Urinary bladder (tissue), 4 donors: ENCODE data around the gene PAK3. TPM values are rescaled to one million over a fixed set of nuclear protein-coding genes. Genes with fewer than 3 reads are reported as not detected.

Experiments
- DNase-seq: peaks from one replicate; pipeline ENCODE4 v3.0.0-alpha.2; 2015; ENCODE audit errors: extremely low spot score
- H3K27ac ChIP-seq: one replicate; pipeline ENCODE4 v1.5.1; 2013; ENCODE audit warnings: low read depth, mild to moderate bottlenecking, moderate library complexity
- H3K36me3 ChIP-seq: one replicate; pipeline ENCODE4 v1.6.1; 2013; ENCODE audit warnings: mild to moderate bottlenecking, moderate library complexity; ENCODE audit not compliant: insufficient read depth
- H3K4me1 ChIP-seq: one replicate; pipeline ENCODE4 v1.6.1; 2013; ENCODE audit warnings: mild to moderate bottlenecking, moderate library complexity; ENCODE audit not compliant: insufficient read depth
- H3K4me3 ChIP-seq: one replicate; pipeline ENCODE4 v1.5.1; 2013; ENCODE audit warnings: low read depth, low read length
- WGBS: extraction: QIAGEN DNeasy Blood & Tissue Kit; methylation state at CpG from one replicate; pipeline ENCODE4 v1.1.7; 2013; 5-methylcytosine and 5-hydroxymethylcytosine counted together
- polyA plus RNA-seq: library from polyadenylated mRNA; stranded (reverse); fragments of 200-250 nt; gene quantifications from one replicate; pipeline ENCODE4 v1.2.3, GENCODE V29; 2013
- total RNA-seq: library from RNA; depleted of rRNA; stranded (reverse); fragments of >200 nt; gene quantifications from one replicate; pipeline ENCODE4 v1.2.3, GENCODE V29; 2014
- donor health status: healthy with polysubstance abuse.
- donor health status: healthy.

The PAK3 gene
- total RNA-seq: 6.9 TPM
- 0.33 TPM for polyA plus RNA-seq

DNA sequence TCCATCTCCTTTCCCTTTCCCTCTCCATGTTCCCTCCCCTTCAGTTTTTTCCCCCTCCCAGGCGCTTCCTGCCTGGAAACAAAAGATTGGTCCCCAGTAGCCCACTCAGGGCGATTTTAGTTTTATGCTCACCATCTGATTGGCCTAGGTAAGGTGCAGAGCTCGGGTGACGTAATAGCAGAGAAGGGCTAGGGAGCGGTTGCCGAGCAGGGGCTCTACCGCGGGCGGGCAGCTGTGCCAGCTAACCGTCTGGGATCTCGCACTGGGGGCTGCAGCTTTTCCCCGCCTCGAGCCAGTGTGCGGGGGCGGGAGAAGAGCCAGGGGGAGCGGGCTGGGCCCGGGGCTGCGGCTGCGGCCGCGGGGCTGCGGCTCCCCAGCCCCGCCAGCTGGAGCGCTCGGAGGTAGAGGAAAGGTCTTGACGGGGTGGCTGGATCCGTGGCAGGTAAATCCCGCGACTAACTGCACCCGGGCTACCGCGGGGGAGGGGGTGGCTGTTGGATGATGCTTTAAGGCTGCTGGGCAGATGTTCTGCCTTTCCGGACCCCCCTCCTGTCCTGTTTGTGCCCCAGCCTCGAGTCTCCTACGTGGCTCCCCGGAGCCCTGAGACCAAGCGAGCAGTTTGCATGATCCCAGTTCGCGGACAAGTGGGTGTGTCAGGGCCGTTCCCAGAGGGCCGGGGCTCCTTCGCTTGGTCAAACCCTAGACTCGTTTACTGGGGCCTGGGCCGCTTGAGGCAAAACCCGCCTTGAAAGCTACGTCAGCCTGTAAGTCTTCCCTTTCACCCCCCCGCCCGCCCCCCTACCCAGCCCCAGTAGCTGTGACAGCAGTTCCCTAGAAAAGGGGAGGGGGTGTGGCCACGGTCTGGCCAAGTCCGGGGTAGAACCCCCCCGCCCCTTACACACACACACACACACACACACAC lies at the start of gene PAK3:
TSS of gene PAK3 (plus strand) at position 218 of the 922 bp plus-strand sequence. CDS start 26,913 bp downstream, outside the sequence.
- DNase-seq: peak; percentile 69
- 2% methylated on average over 50 of the region's 51 CpGs for WGBS

GRCh38 chrX:111047575-111047974 lies 48.4 kb upstream of the PAK3 start:
- H3K36me3 ChIP-seq: no peaks in the 10 kb centered on the region
- WGBS: 57% methylated on average over 4 of the region's 4 CpGs

More for the DNA sequence above, at the start of gene PAK3:
- Histone ChIP-seq H3K4me1 (no peaks in the 10 kb centered on the region), H3K36me3 (no peaks in the 10 kb centered on the region), H3K4me3 (peak within 1 kb of the TSS; percentile 49), H3K27ac (no peak within 1 kb of the TSS)

DNA sequence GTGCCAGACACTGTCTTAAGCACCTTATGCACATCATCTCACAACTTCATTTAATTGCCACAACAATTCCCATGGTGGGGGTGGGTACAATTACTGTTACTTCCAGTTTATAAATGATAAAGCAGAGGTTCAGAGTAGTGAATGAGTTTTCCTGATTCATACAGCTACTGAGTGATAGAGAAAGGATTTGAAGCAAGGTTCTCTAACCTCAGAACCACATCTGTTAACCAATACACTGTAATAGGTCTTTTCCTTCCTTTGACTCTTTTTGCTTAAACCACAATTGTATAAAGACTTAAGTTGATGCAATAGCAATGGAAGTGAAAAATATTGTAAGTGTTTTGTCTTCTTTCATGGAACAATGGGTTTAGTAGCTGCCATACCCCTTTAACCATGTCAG lies 43.5 kb upstream of the PAK3 start:
- DNase-seq: no peak
- Histone ChIP-seq H3K36me3 (no peaks in the 10 kb centered on the region), H3K27ac (no peak overlapping the region), H3K4me1 (no peaks in the 10 kb centered on the region), H3K4me3 (no peak overlapping the region)

More at GRCh38 chrX:111047575-111047974, 48.4 kb upstream of the PAK3 start:
- Histone ChIP-seq H3K4me3 (no peak overlapping the region), H3K4me1 (no peaks in the 10 kb centered on the region), H3K27ac (no peak overlapping the region)
- DNase-seq: no peak

GRCh38 chrX:111071542-111072277 lies 24.3 kb upstream of the PAK3 start:
- Histone ChIP-seq H3K4me3 (no peak overlapping the region), H3K36me3 (no peaks in the 10 kb centered on the region), H3K4me1 (no peaks in the 10 kb centered on the region), H3K27ac (no peak overlapping the region)
- WGBS: 64% methylated on average over 1 of the region's 1 CpG
- DNase-seq: no peak

DNA sequence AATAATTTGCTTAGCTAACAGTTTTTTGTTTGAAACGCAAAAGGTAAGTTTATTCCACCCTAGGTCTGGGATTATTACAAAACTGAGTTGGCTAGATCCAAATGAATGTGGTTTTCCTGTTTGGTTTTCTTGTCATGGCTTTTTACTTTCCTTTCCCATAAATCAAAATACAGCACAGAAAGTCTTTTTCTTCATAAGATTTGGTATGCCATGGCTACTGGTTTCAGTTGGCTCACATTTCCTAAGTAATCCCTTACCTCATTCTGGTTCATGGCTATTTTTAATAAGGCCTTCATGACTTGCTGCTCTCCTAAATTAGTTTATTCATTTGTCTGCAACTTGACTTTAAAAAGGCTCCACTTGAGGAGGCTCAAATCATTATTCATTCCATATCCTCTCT lies 12.9 kb upstream of the PAK3 start:
- 65% methylated on average over 1 of the region's 1 CpG for WGBS
- no peaks in the 10 kb centered on the region for H3K36me3 ChIP-seq
- H3K27ac ChIP-seq: no peak overlapping the region
- no peaks in the 10 kb centered on the region for H3K4me1 ChIP-seq
- H3K4me3 ChIP-seq: no peak overlapping the region
- DNase-seq: no peak

DNA sequence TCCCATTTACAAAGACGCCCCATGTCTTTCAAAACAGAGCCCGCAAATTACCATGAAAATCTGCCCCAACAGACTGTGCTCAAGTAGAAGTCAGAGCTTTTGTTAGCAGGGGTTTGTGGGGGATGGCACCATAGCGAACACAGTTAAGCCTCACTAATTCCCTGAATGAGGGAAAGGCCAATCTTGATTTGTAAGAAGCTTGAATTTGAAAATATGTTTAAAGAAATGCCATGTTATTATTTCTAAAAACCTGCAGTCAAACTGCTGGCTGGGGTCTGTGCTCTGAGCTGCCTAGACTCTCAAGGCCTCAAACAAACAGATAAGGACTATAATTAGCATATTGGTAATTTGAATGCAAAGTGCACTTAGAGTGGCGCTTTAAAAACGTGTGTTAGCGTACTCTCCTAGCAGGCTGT lies 9.4 kb upstream of the PAK3 start:
- no peaks in the 10 kb centered on the region for H3K36me3 ChIP-seq
- WGBS: 54% methylated on average over 6 of the region's 6 CpGs
- DNase-seq: no peak
- no peak overlapping the region for H3K27ac ChIP-seq
- H3K4me3 ChIP-seq: no peak overlapping the region
- no peaks in the 10 kb centered on the region for H3K4me1 ChIP-seq

GRCh38 chrX:111088628-111089027 lies 7.4 kb upstream of the PAK3 start:
- WGBS: 53% methylated on average over 3 of the region's 3 CpGs
- Histone ChIP-seq H3K27ac (no peak overlapping the region), H3K4me1 (no peaks in the 10 kb centered on the region), H3K4me3 (no peak overlapping the region), H3K36me3 (no peaks in the 10 kb centered on the region)
- no peak for DNase-seq

- 63% methylated on average over 4 of the region's 4 CpGs for WGBS
- Histone ChIP-seq H3K36me3 (no peaks in the 10 kb centered on the region), H3K27ac (no peak overlapping the region), H3K4me3 (no peak overlapping the region), H3K4me1 (no peaks in the 10 kb centered on the region)
- no peak for DNase-seq
Observed at GRCh38 chrX:111090458-111090857, 5.5 kb upstream of the PAK3 start.

GRCh38 chrX:111098874-111099273 lies 2.9 kb downstream of the PAK3 start:
- DNase-seq: no peak
- Histone ChIP-seq H3K36me3 (no peaks in the 10 kb centered on the region), H3K4me3 (no peak overlapping the region), H3K4me1 (no peaks in the 10 kb centered on the region), H3K27ac (no peak overlapping the region)
- 45% methylated on average over 22 of the region's 22 CpGs for WGBS

- no peak overlapping the region for H3K27ac ChIP-seq
- no peak overlapping the region for H3K4me3 ChIP-seq
- WGBS: 49% methylated on average over 5 of the region's 5 CpGs
- H3K36me3 ChIP-seq: no peaks in the 10 kb centered on the region
- H3K4me1 ChIP-seq: no peaks in the 10 kb centered on the region
- no peak for DNase-seq
Observed at GRCh38 chrX:111100191-111100590, 4.2 kb downstream of the PAK3 start.

DNA sequence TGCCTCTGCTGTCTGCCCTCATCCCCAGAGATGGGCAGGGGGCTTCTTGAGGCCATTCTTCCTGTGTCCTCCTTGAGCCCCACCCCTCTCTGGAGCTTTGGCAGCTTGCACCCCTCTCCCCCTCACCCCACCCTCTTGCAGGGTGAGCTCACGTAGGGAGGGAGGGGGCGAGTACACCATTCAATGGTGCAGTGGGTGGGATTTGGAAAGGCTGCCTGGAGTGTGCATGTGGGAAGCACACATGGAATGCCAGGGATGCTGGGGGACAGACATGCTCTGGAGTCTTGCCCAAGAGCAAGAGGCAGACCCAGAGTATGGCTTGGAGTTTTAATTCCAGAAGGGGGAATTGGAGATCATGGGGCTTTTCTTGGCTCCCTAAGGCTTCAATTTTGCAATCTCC lies 5.6 kb downstream of the PAK3 start:
- Histone ChIP-seq H3K4me1 (no peaks in the 10 kb centered on the region), H3K36me3 (no peaks in the 10 kb centered on the region), H3K27ac (no peak overlapping the region), H3K4me3 (no peak overlapping the region)
- WGBS: 65% methylated on average over 2 of the region's 2 CpGs
- DNase-seq: no peak

DNA sequence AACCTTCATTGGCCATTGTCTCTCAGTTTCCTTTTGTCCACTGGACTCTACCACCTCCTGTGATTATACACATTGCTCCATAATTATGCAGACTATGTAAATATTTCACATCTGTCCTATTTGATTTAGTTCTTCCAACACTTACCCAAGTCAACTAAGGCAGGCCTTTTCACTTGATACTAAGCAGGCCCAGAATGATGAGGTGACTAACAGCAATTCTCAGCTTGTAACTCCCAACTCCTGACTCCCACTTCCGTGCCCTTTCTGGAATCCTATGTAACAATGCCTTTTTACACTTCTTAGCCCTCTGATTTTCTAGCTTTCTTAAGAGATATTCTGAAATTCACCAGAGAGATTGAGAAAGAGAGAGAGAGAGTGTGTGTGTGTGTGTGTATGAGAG lies 6.6 kb downstream of the PAK3 start:
- Histone ChIP-seq H3K27ac (no peak overlapping the region), H3K4me3 (no peak overlapping the region), H3K4me1 (no peaks in the 10 kb centered on the region), H3K36me3 (no peaks in the 10 kb centered on the region)
- no peak for DNase-seq
- WGBS: 85% methylated on average over 1 of the region's 1 CpG

- Histone ChIP-seq H3K4me3 (no peak overlapping the region), H3K4me1 (no peaks in the 10 kb centered on the region), H3K36me3 (no peaks in the 10 kb centered on the region), H3K27ac (no peak overlapping the region)
- DNase-seq: no peak
- WGBS: 81% methylated on average over 6 of the region's 6 CpGs
Observed at GRCh38 chrX:111103246-111103645, 7.3 kb downstream of the PAK3 start.
